Progenitor cell of endocrine pancreas (in vitro differentiated cells): Measurements from ENCODE around the gene CUX1. TPM values are rescaled to one million over a fixed set of nuclear protein-coding genes. Genes with fewer than 3 reads are reported as not detected.
"Not testable (repeated sequence)": the region's sequence is repeated elsewhere in the genome, so short reads cannot be mapped to it uniquely, and the experiment has no call there.

Experiments used
- DNase-seq: peaks from one replicate; pipeline ENCODE4 v3.0.0; 2021; ENCODE audit warnings: low spot score; ENCODE audit not compliant: unreplicated experiment
- H3K27ac Mint-ChIP-seq: 2 replicates; pipeline ENCODE4 v1.8.0; 2021; ENCODE audit warnings: mild to moderate bottlenecking, moderate library complexity, mixed read lengths
- H3K27me3 Mint-ChIP-seq: 2 replicates; pipeline ENCODE4 v1.8.0; 2021; ENCODE audit warnings: mixed read lengths
- H3K36me3 Mint-ChIP-seq: 2 replicates; pipeline ENCODE4 v1.8.0; 2022; ENCODE audit warnings: mixed read lengths; ENCODE audit not compliant: insufficient read depth
- H3K4me1 Mint-ChIP-seq: 2 replicates; pipeline ENCODE4 v1.8.0; 2021; ENCODE audit warnings: low read depth, mixed read lengths
- H3K4me3 Mint-ChIP-seq: 2 replicates; pipeline ENCODE4 v1.8.0; 2021; ENCODE audit warnings: low read depth, mild to moderate bottlenecking, moderate library complexity, mixed read lengths
- H3K9me3 Mint-ChIP-seq: 2 replicates; pipeline ENCODE4 v1.8.0; 2021; ENCODE audit warnings: low read depth, mixed read lengths
- total RNA-seq: library from RNA; stranded (reverse); gene quantifications from 2 replicates; pipeline ENCODE4 v1.2.1, GENCODE V29; 2021
- TF ChIP-seq, protein P1 (sequence below): fragments of 200-600 bp; sonication (generic); IDR thresholded peaks from one replicate; pipeline ENCODE4 v1.5.0; 2021; ENCODE audit warnings: antibody characterized with exemption, mild to moderate bottlenecking; ENCODE audit not compliant: unreplicated experiment

Gene CUX1
- total RNA-seq, 1 donor from 2014 or later, result 103 TPM

DNA sequence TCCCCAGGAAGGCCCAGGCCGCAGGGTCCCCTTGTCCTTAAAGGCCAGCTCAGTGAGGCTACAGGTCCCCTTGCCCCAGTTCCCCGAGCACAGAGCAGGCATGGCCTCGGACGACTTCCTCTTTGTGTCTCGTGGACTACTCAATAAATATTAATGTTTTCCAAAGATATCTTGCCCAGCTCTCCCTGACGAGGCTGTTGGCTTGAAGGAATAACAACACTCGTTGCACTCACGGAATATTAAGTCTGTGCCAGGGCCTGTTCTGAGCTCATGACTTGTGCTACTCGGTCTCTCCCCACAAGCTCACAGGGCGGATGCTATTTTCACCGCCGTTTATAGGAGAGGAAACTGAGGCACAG lies 68.2 kb downstream of the CUX1 start:
- Mint-ChIP-seq H3K27me3 (no peaks in the 10 kb centered on the region), H3K4me1 (peaks cover 50% of the 10 kb centered on the region), H3K9me3 (no peaks in the 10 kb centered on the region), H3K36me3 (peaks cover 2% of the 10 kb centered on the region), H3K27ac (no peak overlapping the region), H3K4me3 (no peak overlapping the region)
- TF ChIP-seq, protein P1, sequence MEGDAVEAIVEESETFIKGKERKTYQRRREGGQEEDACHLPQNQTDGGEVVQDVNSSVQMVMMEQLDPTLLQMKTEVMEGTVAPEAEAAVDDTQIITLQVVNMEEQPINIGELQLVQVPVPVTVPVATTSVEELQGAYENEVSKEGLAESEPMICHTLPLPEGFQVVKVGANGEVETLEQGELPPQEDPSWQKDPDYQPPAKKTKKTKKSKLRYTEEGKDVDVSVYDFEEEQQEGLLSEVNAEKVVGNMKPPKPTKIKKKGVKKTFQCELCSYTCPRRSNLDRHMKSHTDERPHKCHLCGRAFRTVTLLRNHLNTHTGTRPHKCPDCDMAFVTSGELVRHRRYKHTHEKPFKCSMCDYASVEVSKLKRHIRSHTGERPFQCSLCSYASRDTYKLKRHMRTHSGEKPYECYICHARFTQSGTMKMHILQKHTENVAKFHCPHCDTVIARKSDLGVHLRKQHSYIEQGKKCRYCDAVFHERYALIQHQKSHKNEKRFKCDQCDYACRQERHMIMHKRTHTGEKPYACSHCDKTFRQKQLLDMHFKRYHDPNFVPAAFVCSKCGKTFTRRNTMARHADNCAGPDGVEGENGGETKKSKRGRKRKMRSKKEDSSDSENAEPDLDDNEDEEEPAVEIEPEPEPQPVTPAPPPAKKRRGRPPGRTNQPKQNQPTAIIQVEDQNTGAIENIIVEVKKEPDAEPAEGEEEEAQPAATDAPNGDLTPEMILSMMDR, result no peak
- no peak for DNase-seq

GRCh38 chr7:101887352-101887751 lies 69.9 kb downstream of the CUX1 start:
- not testable (repeated sequence) for H3K4me3 Mint-ChIP-seq, H3K27me3 Mint-ChIP-seq, H3K27ac Mint-ChIP-seq, H3K9me3 Mint-ChIP-seq, H3K36me3 Mint-ChIP-seq, DNase-seq
- peaks cover 40% of the 10 kb centered on the region for H3K4me1 Mint-ChIP-seq

- not testable (repeated sequence) for H3K36me3 Mint-ChIP-seq, H3K4me3 Mint-ChIP-seq, DNase-seq, H3K27me3 Mint-ChIP-seq, H3K27ac Mint-ChIP-seq, H3K9me3 Mint-ChIP-seq
- peaks cover 32% of the 10 kb centered on the region for H3K4me1 Mint-ChIP-seq
Measured at GRCh38 chr7:101888564-101888963, 71.1 kb downstream of the CUX1 start.

GRCh38 chr7:101890749-101891523 lies 73.5 kb downstream of the CUX1 start:
- no peaks in the 10 kb centered on the region for H3K9me3 Mint-ChIP-seq
- no peak overlapping the region for H3K4me3 Mint-ChIP-seq
- peaks cover 5% of the 10 kb centered on the region for H3K36me3 Mint-ChIP-seq
- TF ChIP-seq, protein P1, result no peak
- peaks cover 17% of the 10 kb centered on the region for H3K4me1 Mint-ChIP-seq
- no peaks in the 10 kb centered on the region for H3K27me3 Mint-ChIP-seq
- H3K27ac Mint-ChIP-seq, result peak overlapping the region; percentile 53
- DNase-seq, result no peak

DNA sequence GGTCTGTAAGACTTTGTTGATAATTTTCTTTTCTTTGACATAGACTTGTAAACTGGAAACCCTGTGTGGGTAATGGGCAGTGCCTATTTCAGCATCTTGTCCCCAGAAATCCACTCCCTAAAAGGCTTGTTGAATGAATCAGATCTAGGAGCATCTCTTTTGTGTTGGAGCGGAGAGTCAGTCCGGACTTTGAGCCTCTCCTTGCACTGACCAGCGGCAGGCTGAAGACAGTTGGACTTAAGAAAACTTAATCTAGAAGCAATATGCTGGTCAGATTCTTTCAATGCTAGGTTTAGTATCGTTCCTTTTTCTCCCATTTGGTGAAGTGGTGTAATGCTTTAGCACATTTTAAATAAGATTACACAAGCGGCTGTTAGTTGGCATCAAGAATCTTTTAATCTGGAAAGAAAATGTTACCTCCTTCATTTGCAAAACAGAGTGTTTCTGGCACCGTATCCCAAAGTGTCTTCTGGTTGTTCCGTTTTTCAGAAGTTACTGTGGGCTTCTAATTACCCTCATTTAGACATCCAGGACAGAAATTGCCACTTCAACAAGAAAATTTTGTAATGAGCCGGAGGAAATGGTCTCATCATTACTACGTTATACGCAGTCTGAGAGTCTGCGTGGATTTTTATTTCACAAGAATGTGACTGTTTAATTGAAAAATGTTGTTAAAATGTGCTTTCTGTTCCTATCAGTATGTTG lies 74.7 kb downstream of the CUX1 start:
- peaks cover 15% of the 10 kb centered on the region for H3K4me1 Mint-ChIP-seq
- H3K4me3 Mint-ChIP-seq, result no peak overlapping the region
- H3K9me3 Mint-ChIP-seq, result no peaks in the 10 kb centered on the region
- no peak overlapping the region for H3K27ac Mint-ChIP-seq
- peaks cover 5% of the 10 kb centered on the region for H3K36me3 Mint-ChIP-seq
- TF ChIP-seq, protein P1, result no peak
- H3K27me3 Mint-ChIP-seq, result no peaks in the 10 kb centered on the region
- DNase-seq, result no peak

DNA sequence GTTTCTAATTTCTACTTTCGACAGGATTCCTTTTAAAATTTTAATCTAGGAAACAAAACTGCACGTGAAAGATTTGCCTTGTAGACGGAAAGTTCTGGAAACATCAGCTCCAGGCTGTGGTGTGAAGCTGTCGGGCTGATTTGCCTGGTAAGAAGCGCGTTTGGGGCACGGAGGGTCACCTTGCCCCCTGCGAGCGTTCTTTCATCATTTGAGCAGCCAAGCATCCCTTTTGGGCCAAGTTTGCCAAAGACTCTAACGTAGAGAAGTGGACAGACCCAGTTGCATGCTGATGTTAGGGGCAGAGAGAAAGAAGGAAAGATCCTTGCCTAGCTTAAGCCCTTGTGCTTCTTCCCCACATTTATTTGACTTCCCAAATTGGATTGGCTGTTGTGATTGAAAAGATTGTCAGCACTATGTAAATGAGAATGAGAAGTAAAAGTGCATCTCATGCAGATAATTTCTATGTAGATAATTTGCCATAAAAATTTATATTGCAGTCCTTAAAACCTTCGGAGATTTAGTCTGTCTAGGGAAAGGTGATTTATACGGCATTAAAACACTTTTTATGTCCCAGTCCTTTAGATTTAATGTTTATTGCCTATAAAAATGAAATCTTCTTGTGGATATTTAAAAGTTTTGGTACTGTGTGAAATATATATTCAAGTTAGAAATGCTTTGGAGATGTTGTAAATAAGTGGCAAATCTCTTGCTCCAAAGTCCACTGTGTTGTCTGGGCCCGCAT lies 76.1 kb downstream of the CUX1 start:
- DNase-seq, result no peak
- H3K9me3 Mint-ChIP-seq, result no peaks in the 10 kb centered on the region
- peaks cover 4% of the 10 kb centered on the region for H3K36me3 Mint-ChIP-seq
- no peak overlapping the region for H3K27ac Mint-ChIP-seq
- no peaks in the 10 kb centered on the region for H3K27me3 Mint-ChIP-seq
- H3K4me1 Mint-ChIP-seq, result peaks cover 13% of the 10 kb centered on the region
- TF ChIP-seq, protein P1, result no peak
- no peak overlapping the region for H3K4me3 Mint-ChIP-seq
